ENCODE measurements around the gene NEUROD2.

DNA sequence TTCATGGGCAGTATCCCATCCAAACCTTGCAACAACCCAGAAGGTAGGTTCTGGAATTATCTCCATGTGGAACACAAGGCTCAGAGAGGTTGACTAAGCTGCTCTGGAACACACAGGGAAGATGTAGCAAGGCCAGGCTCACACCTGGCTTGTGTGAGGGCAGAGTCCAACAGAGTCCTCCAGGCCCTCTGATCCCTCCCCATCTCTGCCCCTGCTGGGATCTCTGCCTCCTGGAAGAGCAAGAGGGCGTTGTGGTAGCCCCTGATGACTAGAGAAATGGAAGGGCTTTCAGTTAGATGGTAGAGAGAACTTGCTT, 12.0 kb upstream of the NEUROD2 start:
- TF ChIP-seq, protein P1, sequence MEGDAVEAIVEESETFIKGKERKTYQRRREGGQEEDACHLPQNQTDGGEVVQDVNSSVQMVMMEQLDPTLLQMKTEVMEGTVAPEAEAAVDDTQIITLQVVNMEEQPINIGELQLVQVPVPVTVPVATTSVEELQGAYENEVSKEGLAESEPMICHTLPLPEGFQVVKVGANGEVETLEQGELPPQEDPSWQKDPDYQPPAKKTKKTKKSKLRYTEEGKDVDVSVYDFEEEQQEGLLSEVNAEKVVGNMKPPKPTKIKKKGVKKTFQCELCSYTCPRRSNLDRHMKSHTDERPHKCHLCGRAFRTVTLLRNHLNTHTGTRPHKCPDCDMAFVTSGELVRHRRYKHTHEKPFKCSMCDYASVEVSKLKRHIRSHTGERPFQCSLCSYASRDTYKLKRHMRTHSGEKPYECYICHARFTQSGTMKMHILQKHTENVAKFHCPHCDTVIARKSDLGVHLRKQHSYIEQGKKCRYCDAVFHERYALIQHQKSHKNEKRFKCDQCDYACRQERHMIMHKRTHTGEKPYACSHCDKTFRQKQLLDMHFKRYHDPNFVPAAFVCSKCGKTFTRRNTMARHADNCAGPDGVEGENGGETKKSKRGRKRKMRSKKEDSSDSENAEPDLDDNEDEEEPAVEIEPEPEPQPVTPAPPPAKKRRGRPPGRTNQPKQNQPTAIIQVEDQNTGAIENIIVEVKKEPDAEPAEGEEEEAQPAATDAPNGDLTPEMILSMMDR (IDR thresholded peaks at IDR 0.05), result no peak
- no peak for TF ChIP-seq EP300 (IDR thresholded peaks at IDR 0.05)
